Fibroblast of lung (primary cell): ENCODE results near the gene PRDX6. TPM values are rescaled to one million over a fixed set of nuclear protein-coding genes. Genes with fewer than 3 reads are reported as not detected.

Source experiments
- DNase-seq, 2 donors: peaks; one replicate each; pipeline versions ENCODE4 v3.0.0 to v3.0.0-alpha.2; 2010; ENCODE audit warnings: low read depth in 2 of 2
- H2AFZ ChIP-seq: 2 replicates; pipeline ENCODE4 v1.5.1; 2012; ENCODE audit warnings: low read length, control low read depth, inconsistent platforms
- H3K27ac ChIP-seq: 2 replicates; pipeline ENCODE4 v1.5.1; 2011; ENCODE audit warnings: low read length, control low read depth; ENCODE audit not compliant: insufficient read depth
- H3K27me3 ChIP-seq: 2 replicates; pipeline ENCODE4 v1.5.1; 2011; ENCODE audit warnings: mild to moderate bottlenecking, low read length; ENCODE audit not compliant: control insufficient read depth, insufficient read depth
- H3K36me3 ChIP-seq: 2 replicates; pipeline ENCODE4 v1.5.1; 2011; ENCODE audit warnings: low read length; ENCODE audit not compliant: control insufficient read depth, insufficient read depth
- H3K4me1 ChIP-seq: 2 replicates; pipeline ENCODE4 v1.5.1; 2011; ENCODE audit warnings: low read length; ENCODE audit not compliant: control insufficient read depth, insufficient read depth; ENCODE audit errors: extremely low read depth
- H3K4me2 ChIP-seq: 2 replicates; pipeline ENCODE4 v1.5.1; 2011; ENCODE audit warnings: low read length, control low read depth; ENCODE audit not compliant: insufficient read depth; ENCODE audit errors: extremely low read depth
- H3K4me3 ChIP-seq, 4 experiments: fragments of 200-600 bp in 1 of 4; sonication (generic) in 1 of 4; replicated peaks in 1 of 4; 2 replicates each; pipeline ENCODE4 v1.5.1; 2011 to 2016; ENCODE audit warnings: low read length in 4 of 4, low read depth in 3 of 4, mild to moderate bottlenecking in 3 of 4, control low read depth in 2 of 4, inconsistent platforms in 1 of 4, mixed read lengths in 1 of 4; ENCODE audit not compliant: insufficient read depth in 1 of 4; ENCODE audit errors: control extremely low read depth in 1 of 4
- H3K79me2 ChIP-seq: 2 replicates; pipeline ENCODE4 v1.5.1; 2012; ENCODE audit warnings: mild to moderate bottlenecking, low read length, inconsistent platforms; ENCODE audit not compliant: control insufficient read depth, insufficient read depth
- H3K9ac ChIP-seq: 2 replicates; pipeline ENCODE4 v1.5.1; 2011; ENCODE audit warnings: mild to moderate bottlenecking, low read length, control low read depth; ENCODE audit not compliant: insufficient read depth
- H3K9me3 ChIP-seq: 2 replicates; pipeline ENCODE4 v1.5.1; 2012; ENCODE audit warnings: low read depth, low read length; ENCODE audit not compliant: control insufficient read depth, insufficient read depth
- H4K20me1 ChIP-seq: 2 replicates; pipeline ENCODE4 v1.5.1; 2011; ENCODE audit warnings: low read length; ENCODE audit not compliant: control insufficient read depth, insufficient read depth; ENCODE audit errors: extremely low read depth
- EZH2 ChIP-seq: IDR thresholded peaks from 2 replicates; pipeline ENCODE4 v1.5.1; 2012; ENCODE audit warnings: low read length, control low read depth, mild to moderate bottlenecking; ENCODE audit errors: missing control alignments
- polyA plus RNA-seq, 2 donors: library from polyadenylated mRNA; depleted of rRNA in 1 of 2; stranded (reverse) in 1 of 2; unstranded in 1 of 2; fragments of >200 nt; gene quantifications; 2 replicates each; pipeline ENCODE4 v1.2.1, GENCODE V29; 2011 to 2012; ENCODE audit warnings: missing spikeins in 1 of 2
- total RNA-seq: library from RNA; depleted of rRNA; stranded (reverse); fragments of >200 nt; gene quantifications from 2 replicates; pipeline ENCODE4 v1.2.1, GENCODE V29; 2014
- TF ChIP-seq, protein P1 (sequence below), 2 donors: IDR thresholded peaks in 1 of 2; conservative IDR thresholded peaks in 1 of 2; 1 replicate in 1 of 2; 2 replicates in 1 of 2; pipeline ENCODE4 v1.5.1; 2011 to 2012; ENCODE audit warnings: low read length in 2 of 2, control low read depth in 1 of 2, inconsistent platforms in 1 of 2, low read depth in 1 of 2, mild to moderate bottlenecking in 1 of 2

PRDX6 gene
- total and polyA plus RNA-seq, 2 donors (not counting 1 experiment from before 2014, with no cell fraction given) = 183 to 384 TPM

DNA sequence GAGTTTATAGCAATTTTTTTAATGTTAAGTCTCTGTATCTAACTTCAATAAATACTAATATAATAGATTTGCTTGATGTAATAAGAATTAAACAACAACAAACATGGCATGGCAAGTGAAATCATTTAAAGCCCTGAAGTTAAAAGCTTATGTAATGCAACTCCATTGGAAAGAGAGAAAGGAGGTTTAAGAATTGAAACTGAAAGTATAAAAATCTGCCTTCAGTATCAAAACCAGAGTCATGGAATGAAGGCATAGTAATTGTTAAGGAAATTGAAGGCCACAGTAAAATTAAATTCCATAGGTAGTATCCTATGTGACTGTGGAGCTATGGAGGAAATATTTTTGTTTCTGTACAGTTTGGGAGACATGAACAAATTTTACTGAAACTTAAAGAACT lies 55.1 kb downstream of the PRDX6 start:
- Histone ChIP-seq H3K36me3 (no peaks in the 10 kb centered on the region), H2AFZ (peak overlapping the region; percentile 79)

DNA sequence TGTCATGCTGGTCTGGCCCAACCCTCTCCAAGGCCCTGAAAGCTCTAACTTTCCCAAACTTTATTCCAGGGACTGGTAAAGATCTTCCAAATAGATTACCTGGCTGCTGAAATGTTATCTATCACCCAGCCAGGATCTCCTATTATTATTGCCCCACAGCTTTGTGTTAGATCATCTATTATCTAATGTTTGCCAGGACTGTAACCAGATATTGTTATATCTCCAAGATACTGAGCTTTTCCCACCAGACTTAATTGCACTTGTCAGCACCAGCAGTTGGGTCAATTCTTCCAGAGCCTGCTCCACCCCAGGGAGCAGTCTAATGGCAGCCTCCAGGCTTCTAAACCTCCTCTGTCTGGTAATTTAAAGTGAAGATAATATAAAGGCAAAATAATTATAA lies 59.1 kb downstream of the PRDX6 start:
- H3K79me2 ChIP-seq = no peaks in the 10 kb centered on the region
- no peak overlapping the region for H3K4me2 ChIP-seq
- H2AFZ ChIP-seq = no peak overlapping the region
- no peaks in the 10 kb centered on the region for H3K27me3 ChIP-seq
- no peak for DNase-seq
- no peaks in the 10 kb centered on the region for H3K4me1 ChIP-seq
- no peaks in the 10 kb centered on the region for H3K9me3 ChIP-seq
- H3K9ac ChIP-seq = no peak overlapping the region
- no peaks in the 10 kb centered on the region for H3K36me3 ChIP-seq
- no peaks in the 10 kb centered on the region for H4K20me1 ChIP-seq
- no peak for TF ChIP-seq EZH2
- TF ChIP-seq, protein P1, sequence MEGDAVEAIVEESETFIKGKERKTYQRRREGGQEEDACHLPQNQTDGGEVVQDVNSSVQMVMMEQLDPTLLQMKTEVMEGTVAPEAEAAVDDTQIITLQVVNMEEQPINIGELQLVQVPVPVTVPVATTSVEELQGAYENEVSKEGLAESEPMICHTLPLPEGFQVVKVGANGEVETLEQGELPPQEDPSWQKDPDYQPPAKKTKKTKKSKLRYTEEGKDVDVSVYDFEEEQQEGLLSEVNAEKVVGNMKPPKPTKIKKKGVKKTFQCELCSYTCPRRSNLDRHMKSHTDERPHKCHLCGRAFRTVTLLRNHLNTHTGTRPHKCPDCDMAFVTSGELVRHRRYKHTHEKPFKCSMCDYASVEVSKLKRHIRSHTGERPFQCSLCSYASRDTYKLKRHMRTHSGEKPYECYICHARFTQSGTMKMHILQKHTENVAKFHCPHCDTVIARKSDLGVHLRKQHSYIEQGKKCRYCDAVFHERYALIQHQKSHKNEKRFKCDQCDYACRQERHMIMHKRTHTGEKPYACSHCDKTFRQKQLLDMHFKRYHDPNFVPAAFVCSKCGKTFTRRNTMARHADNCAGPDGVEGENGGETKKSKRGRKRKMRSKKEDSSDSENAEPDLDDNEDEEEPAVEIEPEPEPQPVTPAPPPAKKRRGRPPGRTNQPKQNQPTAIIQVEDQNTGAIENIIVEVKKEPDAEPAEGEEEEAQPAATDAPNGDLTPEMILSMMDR (conservative IDR thresholded peaks at IDR 0.05 in 1 of 2, IDR thresholded peaks at IDR 0.05 in 1 of 2; ENCODE audit: low read depth in 1 of 2, low read length in 2 of 2) = no peak
- no peak overlapping the region for H3K4me3 ChIP-seq
- H3K27ac ChIP-seq = no peak overlapping the region

More for the DNA sequence above, 55.1 kb downstream of the PRDX6 start:
- no peak overlapping the region for H3K9ac ChIP-seq
- peak in 1 of 2 donors; percentile 27 for DNase-seq
- no peaks in the 10 kb centered on the region for H3K9me3 ChIP-seq
- H3K4me1 ChIP-seq = no peaks in the 10 kb centered on the region
- H3K79me2 ChIP-seq = no peaks in the 10 kb centered on the region
- H3K4me3 ChIP-seq = peak overlapping the region in 1 of 4 experiments; percentile 1
- no peak overlapping the region for H3K27ac ChIP-seq
- TF ChIP-seq, protein P1 (conservative IDR thresholded peaks at IDR 0.05 in 1 of 2, IDR thresholded peaks at IDR 0.05 in 1 of 2; ENCODE audit: low read depth in 1 of 2, low read length in 2 of 2) = no peak
- TF ChIP-seq EZH2 = no peak
- H3K27me3 ChIP-seq = no peaks in the 10 kb centered on the region
- peak overlapping the region; percentile 62 for H3K4me2 ChIP-seq
- no peaks in the 10 kb centered on the region for H4K20me1 ChIP-seq

Other genes with a start within 250 kb of the PRDX6 start
- not detected in 2 replicates for gene SLC9C2, start 125.7 kb downstream of the PRDX6 start, total RNA-seq
- gene SLC9C2, start 125.7 kb downstream of the PRDX6 start, polyA plus RNA-seq = not detected in 2 replicates
- gene TEX50, start 158.0 kb downstream of the PRDX6 start, total RNA-seq = not detected in 2 replicates
- gene TEX50, start 158.0 kb downstream of the PRDX6 start, polyA plus RNA-seq = not detected in 2 replicates
- 1.3 and 1.7 TPM in 2 replicates for gene ANKRD45, start 192.5 kb downstream of the PRDX6 start, total RNA-seq
- gene ANKRD45, start 192.5 kb downstream of the PRDX6 start, polyA plus RNA-seq = 0.34 and 0.43 TPM in 2 replicates
- 34.9 and 47.2 TPM in 2 replicates for gene KLHL20, start 237.6 kb downstream of the PRDX6 start, total RNA-seq
- 23.3 and 29.2 TPM in 2 replicates for gene KLHL20, start 237.6 kb downstream of the PRDX6 start, polyA plus RNA-seq